Activated T-cell treated with anti-CD3 and anti-CD28 coated beads, Interleukin-2, amount 50 U/mL, for 24 hours (primary cell): ENCODE measurements around the gene WSCD2.

Experiments
- DNase-seq: peaks from one replicate; pipeline ENCODE4 v3.0.0-alpha.2; 2020
- H3K27ac Mint-ChIP-seq: 2 replicates; pipeline ENCODE4 v1.8.0; 2020; ENCODE audit warnings: mild to moderate bottlenecking, mixed read lengths
- H3K27me3 Mint-ChIP-seq: 2 replicates; pipeline ENCODE4 v1.8.0; 2020; ENCODE audit warnings: mixed read lengths
- H3K36me3 Mint-ChIP-seq: 2 replicates; pipeline ENCODE4 v1.8.0; 2020; ENCODE audit warnings: low read depth, mixed read lengths
- H3K4me1 Mint-ChIP-seq: 2 replicates; pipeline ENCODE4 v1.8.0; 2020; ENCODE audit warnings: low read depth, mixed read lengths
- H3K4me3 Mint-ChIP-seq: 2 replicates; pipeline ENCODE4 v1.8.0; 2020; ENCODE audit warnings: mild to moderate bottlenecking, moderate library complexity, mixed read lengths
- H3K9me3 Mint-ChIP-seq: 2 replicates; pipeline ENCODE4 v1.8.0; 2020; ENCODE audit warnings: mixed read lengths

Gene WSCD2

GRCh38 chr12:108226866-108227265 is 97.8 kb downstream of the WSCD2 start:
- DNase-seq = no peak
- H3K27me3 Mint-ChIP-seq = peaks cover 11% of the 10 kb centered on the region
- H3K4me1 Mint-ChIP-seq = no peaks in the 10 kb centered on the region
- H3K4me3 Mint-ChIP-seq = no peak overlapping the region
- H3K9me3 Mint-ChIP-seq = no peaks in the 10 kb centered on the region
- no peak overlapping the region for H3K27ac Mint-ChIP-seq
- H3K36me3 Mint-ChIP-seq = no peaks in the 10 kb centered on the region

- peaks cover 11% of the 10 kb centered on the region for H3K27me3 Mint-ChIP-seq
- H3K9me3 Mint-ChIP-seq = no peaks in the 10 kb centered on the region
- no peaks in the 10 kb centered on the region for H3K36me3 Mint-ChIP-seq
Measured at GRCh38 chr12:108228746-108229145, 99.7 kb downstream of the WSCD2 start.

GRCh38 chr12:108231109-108231905 is 102.2 kb downstream of the WSCD2 start:
- peaks cover 18% of the 10 kb centered on the region for H3K27me3 Mint-ChIP-seq
- DNase-seq = no peak
- no peaks in the 10 kb centered on the region for H3K9me3 Mint-ChIP-seq
- H3K4me1 Mint-ChIP-seq = no peaks in the 10 kb centered on the region
- H3K4me3 Mint-ChIP-seq = no peak overlapping the region
- H3K36me3 Mint-ChIP-seq = no peaks in the 10 kb centered on the region
- no peak overlapping the region for H3K27ac Mint-ChIP-seq

More at GRCh38 chr12:108228746-108229145, 99.7 kb downstream of the WSCD2 start:
- Mint-ChIP-seq H3K27ac (no peak overlapping the region), H3K4me3 (no peak overlapping the region), H3K4me1 (no peaks in the 10 kb centered on the region)
- no peak for DNase-seq

GRCh38 chr12:108231909-108232434 is 102.9 kb downstream of the WSCD2 start:
- DNase-seq = no peak
- peaks cover 23% of the 10 kb centered on the region for H3K27me3 Mint-ChIP-seq
- H3K27ac Mint-ChIP-seq = no peak overlapping the region
- no peaks in the 10 kb centered on the region for H3K9me3 Mint-ChIP-seq
- no peak overlapping the region for H3K4me3 Mint-ChIP-seq
- H3K4me1 Mint-ChIP-seq = no peaks in the 10 kb centered on the region
- H3K36me3 Mint-ChIP-seq = no peaks in the 10 kb centered on the region

GRCh38 chr12:108232565-108232964 is 103.5 kb downstream of the WSCD2 start:
- DNase-seq = no peak
- Mint-ChIP-seq H3K36me3 (no peaks in the 10 kb centered on the region), H3K4me3 (no peak overlapping the region), H3K9me3 (no peaks in the 10 kb centered on the region), H3K27me3 (peaks cover 22% of the 10 kb centered on the region), H3K27ac (no peak overlapping the region), H3K4me1 (no peaks in the 10 kb centered on the region)

- Mint-ChIP-seq H3K27me3 (peaks cover 31% of the 10 kb centered on the region), H3K4me1 (no peaks in the 10 kb centered on the region), H3K9me3 (no peaks in the 10 kb centered on the region), H3K27ac (no peak overlapping the region), H3K36me3 (no peaks in the 10 kb centered on the region), H3K4me3 (no peak overlapping the region)
- DNase-seq = no peak
Measured at GRCh38 chr12:108234158-108234557, 105.1 kb downstream of the WSCD2 start.

- no peak for DNase-seq
- no peaks in the 10 kb centered on the region for H3K36me3 Mint-ChIP-seq
- H3K4me1 Mint-ChIP-seq = no peaks in the 10 kb centered on the region
- peaks cover 37% of the 10 kb centered on the region for H3K27me3 Mint-ChIP-seq
- no peak overlapping the region for H3K4me3 Mint-ChIP-seq
- no peaks in the 10 kb centered on the region for H3K9me3 Mint-ChIP-seq
- no peak overlapping the region for H3K27ac Mint-ChIP-seq
Measured at GRCh38 chr12:108235197-108235984, 106.3 kb downstream of the WSCD2 start.

- DNase-seq = no peak
- Mint-ChIP-seq H3K27me3 (peaks cover 32% of the 10 kb centered on the region), H3K4me1 (no peaks in the 10 kb centered on the region), H3K9me3 (no peaks in the 10 kb centered on the region), H3K4me3 (no peak overlapping the region), H3K36me3 (no peaks in the 10 kb centered on the region), H3K27ac (no peak overlapping the region)
Measured at GRCh38 chr12:108235985-108236263, 106.8 kb downstream of the WSCD2 start.

- Mint-ChIP-seq H3K4me3 (no peak overlapping the region), H3K27ac (no peak overlapping the region), H3K27me3 (peaks cover 32% of the 10 kb centered on the region), H3K9me3 (no peaks in the 10 kb centered on the region), H3K4me1 (no peaks in the 10 kb centered on the region), H3K36me3 (no peaks in the 10 kb centered on the region)
- no peak for DNase-seq
Measured at GRCh38 chr12:108236366-108236765, 107.3 kb downstream of the WSCD2 start.

- H3K27me3 Mint-ChIP-seq = peaks cover 32% of the 10 kb centered on the region
- no peak overlapping the region for H3K4me3 Mint-ChIP-seq
- no peaks in the 10 kb centered on the region for H3K36me3 Mint-ChIP-seq
- no peak for DNase-seq
- H3K9me3 Mint-ChIP-seq = no peaks in the 10 kb centered on the region
- no peak overlapping the region for H3K27ac Mint-ChIP-seq
- no peaks in the 10 kb centered on the region for H3K4me1 Mint-ChIP-seq
Measured at GRCh38 chr12:108237272-108237671, 108.2 kb downstream of the WSCD2 start.

GRCh38 chr12:108238474-108238873 is 109.4 kb downstream of the WSCD2 start:
- H3K36me3 Mint-ChIP-seq = no peaks in the 10 kb centered on the region
- no peak for DNase-seq
- no peaks in the 10 kb centered on the region for H3K9me3 Mint-ChIP-seq
- H3K27ac Mint-ChIP-seq = no peak overlapping the region
- peaks cover 32% of the 10 kb centered on the region for H3K27me3 Mint-ChIP-seq
- H3K4me1 Mint-ChIP-seq = no peaks in the 10 kb centered on the region
- H3K4me3 Mint-ChIP-seq = no peak overlapping the region

GRCh38 chr12:108239378-108239777 is 110.3 kb downstream of the WSCD2 start:
- Mint-ChIP-seq H3K27me3 (peaks cover 32% of the 10 kb centered on the region), H3K4me3 (no peak overlapping the region), H3K9me3 (no peaks in the 10 kb centered on the region), H3K27ac (no peak overlapping the region), H3K36me3 (no peaks in the 10 kb centered on the region), H3K4me1 (no peaks in the 10 kb centered on the region)
- DNase-seq = no peak

- no peak for DNase-seq
- H3K36me3 Mint-ChIP-seq = no peaks in the 10 kb centered on the region
- H3K4me3 Mint-ChIP-seq = no peak overlapping the region
- no peaks in the 10 kb centered on the region for H3K4me1 Mint-ChIP-seq
- H3K27ac Mint-ChIP-seq = no peak overlapping the region
- no peaks in the 10 kb centered on the region for H3K9me3 Mint-ChIP-seq
- peaks cover 32% of the 10 kb centered on the region for H3K27me3 Mint-ChIP-seq
Measured at GRCh38 chr12:108240027-108240785, 111.1 kb downstream of the WSCD2 start.

- H3K9me3 Mint-ChIP-seq = no peaks in the 10 kb centered on the region
- H3K4me1 Mint-ChIP-seq = no peaks in the 10 kb centered on the region
- no peak overlapping the region for H3K27ac Mint-ChIP-seq
- H3K36me3 Mint-ChIP-seq = no peaks in the 10 kb centered on the region
- DNase-seq = no peak
- H3K4me3 Mint-ChIP-seq = no peak overlapping the region
- H3K27me3 Mint-ChIP-seq = peaks cover 29% of the 10 kb centered on the region
Measured at GRCh38 chr12:108240928-108241327, 111.8 kb downstream of the WSCD2 start.
